GM12873 (cell line): ENCODE data around the gene KIF21B.

Experiments used
- CTCF ChIP-seq: IDR thresholded peaks from 2 replicates; pipeline ENCODE4 v1.5.1; 2012; ENCODE audit warnings: low read depth, mild to moderate bottlenecking, moderate library complexity, low read length, control low read depth; ENCODE audit not compliant: insufficient read depth; ENCODE audit errors: missing control alignments

KIF21B gene

GRCh38 chr1:201032408-201032807 is 8.9 kb upstream of the KIF21B start:
- no peak for TF ChIP-seq CTCF

- TF ChIP-seq CTCF, result no peak
These were observed 5.0 kb upstream of the KIF21B start for GRCh38 chr1:201028461-201028889.

- no peak for TF ChIP-seq CTCF
These were observed 3.3 kb upstream of the KIF21B start for GRCh38 chr1:201026836-201027235.

GRCh38 chr1:201026234-201026633 is 2.7 kb upstream of the KIF21B start:
- no peak for TF ChIP-seq CTCF

- TF ChIP-seq CTCF, result peak; percentile 64
These were observed 2.1 kb upstream of the KIF21B start for GRCh38 chr1:201025571-201026002.

- no peak for TF ChIP-seq CTCF
These were observed 1.1 kb upstream of the KIF21B start for GRCh38 chr1:201024625-201024998.

- no peak for TF ChIP-seq CTCF
These were observed 558 bp upstream of the KIF21B start for GRCh38 chr1:201023920-201024624.
